Transverse colon (tissue), 3 donors: ENCODE measurements around the gene NKD2.

ENCODE experiments used
- EP300 ChIP-seq: sonication (generic); formaldehyde crosslinking; IDR thresholded peaks from one replicate; pipeline ENCODE4 v1.6.1; 2017; ENCODE audit warnings: antibody characterized with exemption, low read depth
- POLR2A ChIP-seq: fragments of 450-650 bp; IDR thresholded peaks from one replicate; pipeline ENCODE4 v1.6.1; 2016; ENCODE audit warnings: antibody characterized with exemption, mild to moderate bottlenecking, moderate library complexity
- TF ChIP-seq, protein P1 (sequence below), 5 experiments: fragments of 200-600 bp in 3 of 5; fragments of 450-650 bp in 2 of 5; sonication (generic) in 3 of 5; IDR thresholded peaks; 1 replicate in 2 of 5; 2 replicates in 3 of 5; pipeline ENCODE4 v1.5.1; 2016 to 2017; ENCODE audit warnings: antibody characterized with exemption in 5 of 5, inconsistent platforms in 3 of 5, mild to moderate bottlenecking in 2 of 5, moderate library complexity in 1 of 5

DNA sequence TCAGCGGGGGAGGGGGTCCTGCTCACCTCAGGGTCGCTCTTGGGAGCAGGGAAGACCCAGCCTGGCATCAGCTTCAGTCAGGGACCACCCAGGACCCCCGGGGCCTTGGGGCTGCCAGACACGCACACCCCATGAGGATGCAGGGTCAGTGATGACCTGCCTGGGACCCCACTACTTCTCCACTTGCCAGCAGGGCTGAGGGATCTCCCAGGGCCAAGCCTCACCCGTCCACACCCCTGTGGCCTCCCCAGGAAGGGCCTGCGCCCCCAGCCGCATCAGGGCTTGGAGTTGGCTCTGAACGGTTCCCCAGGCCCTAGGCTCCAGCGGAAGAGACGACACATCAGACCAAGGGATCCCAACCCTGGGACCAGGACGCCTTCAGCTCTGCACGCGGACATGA is 69.6 kb downstream of the NKD2 start:
- TF ChIP-seq, protein P1, sequence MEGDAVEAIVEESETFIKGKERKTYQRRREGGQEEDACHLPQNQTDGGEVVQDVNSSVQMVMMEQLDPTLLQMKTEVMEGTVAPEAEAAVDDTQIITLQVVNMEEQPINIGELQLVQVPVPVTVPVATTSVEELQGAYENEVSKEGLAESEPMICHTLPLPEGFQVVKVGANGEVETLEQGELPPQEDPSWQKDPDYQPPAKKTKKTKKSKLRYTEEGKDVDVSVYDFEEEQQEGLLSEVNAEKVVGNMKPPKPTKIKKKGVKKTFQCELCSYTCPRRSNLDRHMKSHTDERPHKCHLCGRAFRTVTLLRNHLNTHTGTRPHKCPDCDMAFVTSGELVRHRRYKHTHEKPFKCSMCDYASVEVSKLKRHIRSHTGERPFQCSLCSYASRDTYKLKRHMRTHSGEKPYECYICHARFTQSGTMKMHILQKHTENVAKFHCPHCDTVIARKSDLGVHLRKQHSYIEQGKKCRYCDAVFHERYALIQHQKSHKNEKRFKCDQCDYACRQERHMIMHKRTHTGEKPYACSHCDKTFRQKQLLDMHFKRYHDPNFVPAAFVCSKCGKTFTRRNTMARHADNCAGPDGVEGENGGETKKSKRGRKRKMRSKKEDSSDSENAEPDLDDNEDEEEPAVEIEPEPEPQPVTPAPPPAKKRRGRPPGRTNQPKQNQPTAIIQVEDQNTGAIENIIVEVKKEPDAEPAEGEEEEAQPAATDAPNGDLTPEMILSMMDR (IDR thresholded peaks at IDR 0.05): no peak
- TF ChIP-seq EP300: no peak
- TF ChIP-seq POLR2A: no peak
